ENCODE results near the gene CDKN2C.

- TF ChIP-seq CTCF (IDR thresholded peaks at IDR 0.05; ENCODE audit: low read length) (no peak), EZH2 (IDR thresholded peaks at IDR 0.05; ENCODE audit: borderline replicate concordance, low read length) (no peak)
Measured at GRCh38 chr1:50955116-50955515, 14.9 kb upstream of the CDKN2C start.

Measured in OCI-LY1 (cell line).